ENCODE results near the gene RNF114.

DNA sequence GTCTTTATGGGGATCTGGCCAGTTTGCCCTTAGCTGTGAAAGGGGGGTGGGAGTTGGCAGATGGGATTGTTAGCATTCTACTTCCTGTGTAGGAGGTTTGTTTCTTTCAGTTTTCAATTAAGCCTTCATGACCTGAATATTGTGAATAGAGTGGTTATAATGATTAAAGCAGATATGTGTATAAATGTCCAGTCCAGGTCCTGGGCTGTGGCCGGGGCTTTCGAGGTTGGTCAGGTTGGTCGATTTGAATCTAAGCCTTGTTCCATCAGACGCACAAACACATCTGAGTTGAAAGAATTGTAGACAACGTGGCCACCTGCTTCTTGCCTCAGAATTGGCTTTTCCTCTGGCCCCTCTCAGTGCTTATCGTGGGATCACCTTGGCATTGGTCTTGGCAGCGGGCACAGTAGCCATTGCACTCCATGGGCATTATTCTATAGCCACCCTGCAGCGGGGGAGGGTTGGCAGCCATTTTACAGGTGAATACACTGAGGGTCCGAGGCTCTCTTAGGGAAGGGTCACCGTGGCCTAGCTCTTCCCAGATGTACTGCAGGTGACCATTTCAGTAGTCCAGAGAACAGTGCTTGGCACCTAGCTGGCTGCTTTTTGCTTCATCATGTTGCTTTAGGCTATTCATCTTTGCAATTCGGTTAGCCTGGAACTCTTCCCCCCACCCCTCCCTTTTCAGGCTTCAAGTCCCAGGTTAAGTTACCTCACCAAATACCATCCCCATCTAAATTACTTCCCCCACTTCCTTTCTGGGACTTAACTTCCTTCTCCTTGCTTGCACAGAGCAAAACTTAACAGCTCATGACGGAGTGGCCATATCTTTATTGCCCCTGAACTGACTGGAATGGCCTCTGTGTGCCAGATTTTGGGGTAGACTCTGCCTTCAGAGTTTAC is 1.1 kb downstream of the RNF114 start:
- TF ChIP-seq, protein P1, sequence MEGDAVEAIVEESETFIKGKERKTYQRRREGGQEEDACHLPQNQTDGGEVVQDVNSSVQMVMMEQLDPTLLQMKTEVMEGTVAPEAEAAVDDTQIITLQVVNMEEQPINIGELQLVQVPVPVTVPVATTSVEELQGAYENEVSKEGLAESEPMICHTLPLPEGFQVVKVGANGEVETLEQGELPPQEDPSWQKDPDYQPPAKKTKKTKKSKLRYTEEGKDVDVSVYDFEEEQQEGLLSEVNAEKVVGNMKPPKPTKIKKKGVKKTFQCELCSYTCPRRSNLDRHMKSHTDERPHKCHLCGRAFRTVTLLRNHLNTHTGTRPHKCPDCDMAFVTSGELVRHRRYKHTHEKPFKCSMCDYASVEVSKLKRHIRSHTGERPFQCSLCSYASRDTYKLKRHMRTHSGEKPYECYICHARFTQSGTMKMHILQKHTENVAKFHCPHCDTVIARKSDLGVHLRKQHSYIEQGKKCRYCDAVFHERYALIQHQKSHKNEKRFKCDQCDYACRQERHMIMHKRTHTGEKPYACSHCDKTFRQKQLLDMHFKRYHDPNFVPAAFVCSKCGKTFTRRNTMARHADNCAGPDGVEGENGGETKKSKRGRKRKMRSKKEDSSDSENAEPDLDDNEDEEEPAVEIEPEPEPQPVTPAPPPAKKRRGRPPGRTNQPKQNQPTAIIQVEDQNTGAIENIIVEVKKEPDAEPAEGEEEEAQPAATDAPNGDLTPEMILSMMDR (IDR thresholded peaks at IDR 0.05; ENCODE audit: insufficient read depth, low read depth, low read length), result no peak
- no peak for TF ChIP-seq EZH2 (IDR thresholded peaks at IDR 0.05; ENCODE audit: insufficient read depth, low read length)
